ENCODE measurements around the gene VAV2.

VAV2 gene

DNA sequence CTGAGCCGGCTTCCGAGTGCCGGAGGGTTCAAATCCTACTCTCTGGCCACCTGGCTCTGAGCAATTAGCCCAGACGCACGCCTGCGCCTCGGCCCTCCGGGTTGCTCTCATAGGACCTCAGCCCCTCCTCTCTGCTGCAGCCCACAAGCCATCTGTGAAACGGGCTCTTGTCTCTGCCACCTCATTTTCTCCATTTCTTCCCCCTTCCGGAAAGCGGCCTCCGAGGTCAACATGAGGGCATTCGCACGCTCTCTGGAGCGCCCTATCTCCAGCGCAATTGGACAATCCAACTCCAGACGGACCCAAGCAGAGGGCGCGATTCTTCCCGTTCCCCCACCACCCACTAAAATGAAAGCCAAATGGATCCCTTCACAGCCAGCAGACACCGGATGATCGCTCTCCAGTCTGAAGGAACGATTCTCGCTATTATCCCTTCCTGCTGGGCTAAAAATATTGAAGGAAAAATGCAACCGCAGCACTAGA, 41.5 kb downstream of the VAV2 start:
- no peak for FAIRE-seq

DNA sequence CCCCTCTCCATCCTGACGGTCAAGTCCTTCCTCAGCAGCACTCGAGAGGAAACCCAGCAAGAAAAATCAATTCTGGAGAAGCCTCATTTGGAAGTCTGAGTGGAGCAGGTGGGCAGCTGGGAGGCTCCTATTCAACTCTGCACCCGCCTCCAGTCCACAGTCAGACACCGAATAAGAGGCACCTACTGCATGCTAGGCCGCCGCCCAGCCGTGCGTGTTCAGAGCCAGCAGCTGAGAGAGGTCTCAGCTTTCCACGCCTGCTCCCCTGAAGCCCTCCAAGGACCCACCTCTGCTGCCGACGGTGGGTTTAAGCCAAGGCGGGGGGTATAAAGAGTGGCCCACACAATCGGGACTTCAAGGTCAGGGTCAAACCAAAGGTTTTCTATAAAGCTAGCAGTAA, 41.9 kb downstream of the VAV2 start:
- no peak for FAIRE-seq

DNA sequence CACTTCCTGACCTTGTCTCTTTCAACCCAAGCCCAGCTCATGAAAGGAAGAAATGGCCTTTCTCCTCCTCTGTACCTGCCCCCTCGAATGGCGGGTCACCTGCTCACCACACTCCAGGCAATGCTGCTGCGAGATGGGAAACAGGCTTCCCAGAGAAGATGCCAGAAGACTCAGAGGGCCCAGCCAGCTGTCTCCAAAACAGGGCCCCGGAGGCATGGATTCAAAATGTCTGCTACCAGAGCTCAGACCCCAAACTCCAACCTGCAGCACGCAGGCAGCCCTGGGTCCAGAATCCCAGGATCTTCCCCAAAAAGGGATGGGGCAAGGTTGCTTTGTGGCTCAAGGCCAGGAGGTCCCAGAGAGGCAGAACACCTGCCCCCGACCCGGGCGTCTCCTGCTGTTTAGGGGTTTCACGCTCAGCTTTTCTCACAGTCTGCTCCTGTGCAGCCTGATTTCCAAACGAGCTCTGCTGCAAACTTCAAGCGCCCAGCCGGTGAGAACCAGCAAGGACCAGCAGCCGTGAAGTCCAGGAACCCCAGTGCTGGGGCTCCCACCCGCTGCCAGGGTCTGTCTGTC, 42.5 kb downstream of the VAV2 start:
- FAIRE-seq: no peak

DNA sequence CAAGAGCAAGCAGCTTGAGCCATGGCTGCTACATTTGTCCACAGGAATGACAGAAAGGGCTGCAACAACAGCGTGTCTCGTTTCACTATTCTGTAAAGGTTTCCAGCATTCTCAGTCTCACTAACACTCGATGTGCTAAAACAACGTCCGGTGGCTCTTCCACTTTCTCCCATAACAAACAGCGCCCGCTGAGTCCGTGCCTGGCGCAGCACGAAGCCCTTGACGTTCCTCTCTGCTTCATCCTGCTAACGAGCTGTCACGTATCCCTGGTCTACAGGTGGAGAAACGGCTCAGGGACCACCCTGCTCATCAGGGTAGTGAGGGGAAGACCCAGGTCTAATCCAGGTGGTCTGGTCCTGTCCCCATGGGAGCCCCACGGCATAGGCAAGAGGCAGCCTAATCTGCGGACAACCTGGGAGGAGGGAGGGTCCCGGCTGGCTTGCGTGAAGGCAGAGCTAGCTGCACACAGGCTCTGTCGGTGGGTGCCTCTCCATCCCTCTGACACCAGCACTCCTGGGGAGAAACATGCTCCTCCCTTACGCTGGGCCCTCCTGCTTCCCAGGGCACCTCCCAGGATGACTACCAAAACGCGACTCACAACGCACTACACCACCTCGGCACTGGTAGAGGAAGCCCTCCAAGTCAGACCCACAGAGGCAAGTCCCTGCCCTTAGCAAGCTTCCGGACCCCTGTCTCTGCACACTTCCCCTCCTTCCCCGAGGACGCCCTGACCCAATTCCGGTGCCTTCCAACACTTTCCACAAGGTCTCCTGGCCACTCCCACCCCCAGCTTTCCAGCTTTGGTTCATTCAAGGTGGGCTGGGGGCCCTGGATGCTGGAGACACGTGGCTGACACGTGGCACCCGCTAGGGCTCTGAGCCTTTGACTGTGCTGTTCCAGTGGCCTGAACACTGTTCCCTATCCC, 43.3 kb downstream of the VAV2 start:
- FAIRE-seq: no peak

DNA sequence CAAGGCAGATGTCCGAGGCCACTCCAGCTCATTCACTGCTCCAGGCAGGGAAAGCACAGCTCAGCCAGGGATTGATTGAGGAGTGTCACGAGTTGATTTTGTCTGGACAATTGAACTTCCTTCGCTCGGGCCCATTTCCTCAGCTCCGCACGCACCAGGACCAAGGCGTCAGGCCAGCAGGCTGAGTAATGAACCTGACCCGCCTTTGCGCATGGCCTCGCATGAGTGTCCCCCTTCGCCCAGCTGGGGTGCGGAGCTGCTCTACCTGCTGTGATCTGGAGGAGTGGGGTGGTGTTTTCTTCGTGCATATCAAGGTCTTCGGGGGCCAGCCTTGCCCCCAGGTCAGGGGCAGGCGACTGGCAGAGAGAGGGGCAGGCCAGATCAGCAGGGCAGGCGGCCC, 44.0 kb downstream of the VAV2 start:
- FAIRE-seq: no peak

DNA sequence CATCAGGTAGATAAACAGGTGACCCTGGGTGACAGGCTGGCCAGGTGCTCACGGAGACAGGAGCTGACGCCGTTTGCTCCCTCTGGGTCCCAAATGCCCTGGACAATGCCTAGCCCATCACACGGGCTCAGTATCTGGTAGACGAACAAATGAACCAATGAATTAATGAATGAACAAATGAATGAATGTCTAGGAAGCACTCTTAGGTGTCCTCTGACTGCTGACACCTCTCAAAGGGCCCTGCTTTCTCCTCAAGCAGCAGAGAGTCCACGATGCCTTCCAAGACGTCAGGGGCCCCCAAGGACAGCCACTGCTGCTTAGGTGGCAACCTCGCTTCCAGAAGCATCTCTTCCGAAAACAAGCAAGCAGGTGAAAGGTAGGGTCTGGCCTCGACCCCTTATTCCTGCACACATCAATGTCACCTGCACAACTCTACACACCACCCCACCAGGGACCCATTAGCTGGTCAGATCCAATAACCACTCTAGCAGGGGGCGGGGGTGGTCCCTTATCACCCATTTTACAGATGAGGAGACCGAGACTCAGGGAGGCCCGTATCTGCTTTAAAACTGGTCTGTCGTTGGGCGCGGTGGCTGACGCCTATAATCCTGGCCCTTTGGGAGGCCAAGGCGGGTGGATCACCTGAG, 45.2 kb downstream of the VAV2 start:
- FAIRE-seq: no peak

DNA sequence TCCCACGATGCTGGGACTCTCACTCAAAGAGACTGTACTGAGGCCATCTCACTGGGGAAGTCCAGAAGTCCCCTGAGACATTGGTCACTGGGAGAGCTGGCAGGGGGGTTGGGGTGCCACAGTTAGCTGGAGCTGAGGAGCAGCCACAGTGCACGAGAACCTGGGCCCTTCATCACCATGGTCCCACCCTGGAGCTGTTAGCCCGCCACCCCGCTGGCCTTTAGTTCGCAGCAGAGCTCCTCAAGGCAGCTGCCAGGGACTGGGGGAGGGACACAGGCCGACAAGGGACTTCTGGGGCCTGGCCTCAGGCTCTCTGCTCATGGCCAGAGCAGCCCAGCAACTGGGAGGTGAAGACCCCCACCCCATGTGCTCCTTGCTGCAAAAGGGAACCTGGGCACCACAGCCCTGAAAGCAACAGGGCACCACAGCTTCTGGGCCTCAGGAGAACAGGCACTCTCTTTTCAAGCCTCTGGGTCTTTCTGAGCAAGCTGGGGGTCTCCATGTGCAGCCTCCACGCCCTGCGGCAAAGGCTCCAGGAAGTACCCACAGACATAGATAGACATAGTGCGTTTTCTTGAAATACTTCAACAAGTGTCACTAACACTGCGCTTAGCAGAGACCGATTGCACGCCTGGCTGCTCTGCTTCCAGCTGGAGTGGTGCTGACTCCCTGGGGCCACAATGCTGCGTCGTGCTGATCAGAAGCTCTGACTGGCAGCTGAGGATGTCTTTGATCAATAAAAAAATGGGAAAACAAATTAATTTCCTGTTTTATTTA, 46.0 kb downstream of the VAV2 start:
- no peak for FAIRE-seq

DNA sequence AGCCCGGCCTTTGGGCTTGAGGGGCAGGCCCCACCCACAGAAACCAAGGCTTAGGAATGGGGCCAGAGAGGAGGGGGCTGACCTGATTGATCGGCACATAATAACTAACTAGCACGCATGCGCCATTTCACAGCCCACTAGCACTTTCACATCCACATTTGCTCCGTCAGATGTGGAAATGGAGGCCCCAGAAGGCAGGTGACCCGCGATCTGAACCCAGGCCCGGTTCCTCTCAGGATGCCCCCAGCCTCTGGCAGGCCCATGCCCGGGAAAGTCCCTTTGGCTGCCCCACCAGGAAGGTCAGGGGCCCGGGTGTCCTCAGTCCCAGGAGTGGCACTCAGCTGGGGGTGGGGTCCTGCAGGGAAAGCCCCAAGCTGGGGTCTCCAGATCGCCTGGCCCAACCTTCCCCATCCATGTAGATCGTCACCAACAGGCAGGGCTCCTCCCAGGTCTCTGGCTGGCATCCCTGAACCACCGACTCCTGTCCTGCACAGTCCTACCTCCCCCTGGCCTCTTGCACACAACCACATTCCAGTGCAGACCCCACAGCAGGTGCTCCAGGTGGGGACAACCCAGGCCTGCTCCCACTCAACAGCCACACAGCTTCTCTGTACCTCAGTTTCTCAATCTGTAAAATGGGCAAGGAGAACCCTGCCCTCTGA, 46.7 kb downstream of the VAV2 start:
- FAIRE-seq: no peak

DNA sequence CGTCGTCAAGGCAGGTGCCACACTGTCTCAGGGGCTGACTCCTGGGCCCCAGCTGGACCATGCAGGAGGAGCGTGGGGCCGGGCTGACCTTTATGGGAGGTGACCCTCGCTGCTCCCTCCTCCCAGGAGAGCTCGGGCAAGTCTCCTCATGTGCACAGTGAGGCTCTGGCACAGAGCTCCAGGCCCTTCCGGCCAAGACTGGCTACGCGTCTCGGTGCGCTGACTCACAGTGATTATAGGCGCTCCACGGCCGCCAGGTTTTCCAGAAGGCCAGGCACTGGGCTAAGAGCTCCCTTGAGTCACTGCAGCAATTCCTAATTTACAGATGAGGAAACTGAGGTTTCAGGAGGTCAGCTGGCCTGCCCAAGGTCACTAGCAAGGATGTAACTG, 47.4 kb downstream of the VAV2 start:
- FAIRE-seq: no peak

DNA sequence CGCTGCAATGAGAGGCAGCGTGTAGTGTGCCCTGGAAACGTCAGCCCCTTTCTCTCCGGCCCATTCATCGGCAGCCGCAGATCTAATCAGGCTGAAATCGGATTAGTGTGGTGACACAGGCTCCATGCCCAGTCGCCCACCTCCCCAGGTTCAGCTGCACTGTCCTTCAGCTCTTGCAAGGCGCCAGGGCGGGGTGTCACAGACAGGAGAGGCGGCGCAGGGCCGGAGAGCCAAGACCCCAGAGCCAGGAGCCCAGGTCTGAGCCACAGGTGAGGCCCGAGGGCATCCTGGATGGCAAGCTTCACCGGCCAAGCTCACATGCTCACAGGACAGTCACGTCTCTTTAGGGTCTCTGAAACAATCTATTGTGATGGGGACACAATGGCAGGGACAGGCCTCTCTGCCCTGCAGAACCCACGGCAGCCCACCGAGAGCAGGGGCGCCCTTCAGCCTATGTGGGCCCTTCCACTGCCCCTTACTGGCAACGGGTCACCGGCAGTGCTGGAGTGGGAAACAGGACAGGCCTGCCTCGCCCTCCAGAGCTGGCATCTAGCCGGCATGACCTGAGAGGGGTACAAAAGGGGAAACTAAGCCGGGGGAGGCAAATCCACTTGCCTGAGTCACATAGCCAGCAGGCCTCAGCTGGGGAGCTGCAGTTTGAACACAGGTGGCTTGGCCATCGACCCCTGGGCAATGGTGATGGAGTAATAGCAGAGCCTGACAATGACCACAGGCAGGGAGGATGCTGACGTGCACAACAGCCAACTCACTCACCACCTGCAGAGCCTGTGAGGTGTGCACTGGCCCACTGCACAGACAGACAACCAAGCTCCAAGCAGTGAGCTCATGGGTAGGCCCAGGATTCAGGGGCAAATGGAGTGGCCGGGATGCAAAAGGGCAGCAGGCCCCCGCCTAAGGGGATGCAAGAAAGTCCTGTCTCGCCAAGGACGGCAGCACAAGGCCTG, 48.1 kb downstream of the VAV2 start:
- FAIRE-seq: no peak

DNA sequence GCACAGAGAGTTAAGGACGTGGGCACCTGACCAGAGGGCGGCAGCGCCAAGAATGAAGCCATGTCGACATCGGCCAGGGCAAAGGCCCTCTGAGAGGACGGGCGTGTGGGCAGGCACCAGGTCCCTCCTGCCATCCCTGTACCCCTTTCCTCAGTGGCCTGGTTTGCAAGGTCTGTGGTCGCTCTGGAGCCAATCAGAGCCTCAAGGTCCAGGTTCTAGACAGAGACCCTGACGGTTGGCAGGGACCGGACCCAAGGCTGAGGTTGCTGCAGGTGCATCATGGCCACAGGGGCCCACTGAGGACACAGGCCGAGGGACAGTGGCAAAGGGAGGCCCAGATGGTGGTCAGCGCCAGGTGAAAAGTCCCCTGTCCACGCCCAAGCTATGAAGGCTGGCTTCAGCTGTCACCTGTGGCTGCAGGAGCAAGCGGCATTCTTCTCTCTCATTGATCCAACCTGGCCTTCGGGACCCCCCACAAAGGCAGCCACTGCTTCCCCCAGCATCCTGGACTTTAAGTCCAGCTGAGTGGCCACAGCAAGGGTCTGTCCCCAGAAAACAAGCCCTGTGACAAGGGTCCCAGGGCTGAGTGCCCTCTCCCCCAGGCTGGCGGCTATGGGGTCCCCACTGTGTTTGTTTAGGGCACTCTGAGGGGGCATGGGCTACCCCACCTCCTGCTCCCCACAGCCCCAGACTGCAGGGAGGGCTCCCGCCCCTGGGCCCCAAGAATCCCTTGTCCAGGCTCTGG, 48.9 kb downstream of the VAV2 start:
- no peak for FAIRE-seq

DNA sequence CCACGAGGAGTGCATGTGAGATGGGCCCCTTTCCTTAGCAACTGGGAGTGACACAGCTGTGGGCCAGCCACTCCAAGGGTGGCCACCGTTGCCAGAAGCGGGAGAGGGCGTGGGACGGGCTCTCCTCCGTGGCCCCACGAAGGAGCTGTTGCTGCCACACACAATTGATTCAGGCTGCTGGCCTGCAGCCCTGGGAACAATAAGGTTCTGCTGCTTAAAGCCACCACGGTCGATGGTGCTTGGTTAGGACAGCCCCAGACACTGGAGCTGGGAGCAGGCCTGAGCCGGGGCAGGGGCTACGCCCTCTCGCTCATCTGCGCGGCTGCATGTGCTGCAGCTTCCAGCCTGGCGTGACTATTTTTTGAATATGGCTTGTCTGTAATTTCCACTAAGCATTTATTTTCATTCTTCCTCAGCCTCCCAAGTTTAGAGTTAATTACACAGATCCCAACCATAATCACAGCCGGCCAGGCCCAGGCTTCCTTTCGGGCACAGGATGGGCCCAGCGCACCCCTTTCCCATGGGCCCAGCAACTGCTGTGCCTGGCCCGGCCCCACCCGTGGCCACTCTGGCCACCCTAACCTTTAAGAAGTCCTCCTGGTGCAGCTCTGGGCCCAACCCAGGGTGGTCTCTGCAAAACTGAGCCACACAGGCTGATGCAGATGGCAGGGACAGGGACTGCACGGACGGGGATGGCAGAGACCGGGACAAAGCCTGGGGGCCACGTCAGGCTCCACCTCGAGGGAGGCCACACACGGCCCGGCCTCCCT, 49.7 kb downstream of the VAV2 start:
- FAIRE-seq: no peak

DNA sequence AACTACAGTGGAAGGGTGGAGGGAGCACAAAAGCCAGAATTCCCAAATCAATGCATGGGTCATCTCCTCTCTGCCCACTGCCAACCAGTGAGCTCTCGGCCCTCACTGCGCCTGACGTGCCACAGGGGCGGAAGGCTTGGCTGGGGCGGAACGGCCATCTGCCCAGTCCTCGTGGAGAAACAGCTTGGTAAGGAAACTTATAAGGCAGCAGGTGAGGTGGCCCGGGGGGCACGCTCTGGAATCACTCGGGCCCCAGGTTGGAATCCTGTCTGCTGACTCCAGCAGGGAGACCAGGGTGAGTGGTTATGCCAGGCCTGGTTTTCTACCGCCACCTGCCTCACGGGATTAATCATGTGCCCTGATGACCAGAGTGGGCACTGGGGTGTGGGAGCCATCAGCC, 52.3 kb downstream of the VAV2 start:
- FAIRE-seq: no peak

DNA sequence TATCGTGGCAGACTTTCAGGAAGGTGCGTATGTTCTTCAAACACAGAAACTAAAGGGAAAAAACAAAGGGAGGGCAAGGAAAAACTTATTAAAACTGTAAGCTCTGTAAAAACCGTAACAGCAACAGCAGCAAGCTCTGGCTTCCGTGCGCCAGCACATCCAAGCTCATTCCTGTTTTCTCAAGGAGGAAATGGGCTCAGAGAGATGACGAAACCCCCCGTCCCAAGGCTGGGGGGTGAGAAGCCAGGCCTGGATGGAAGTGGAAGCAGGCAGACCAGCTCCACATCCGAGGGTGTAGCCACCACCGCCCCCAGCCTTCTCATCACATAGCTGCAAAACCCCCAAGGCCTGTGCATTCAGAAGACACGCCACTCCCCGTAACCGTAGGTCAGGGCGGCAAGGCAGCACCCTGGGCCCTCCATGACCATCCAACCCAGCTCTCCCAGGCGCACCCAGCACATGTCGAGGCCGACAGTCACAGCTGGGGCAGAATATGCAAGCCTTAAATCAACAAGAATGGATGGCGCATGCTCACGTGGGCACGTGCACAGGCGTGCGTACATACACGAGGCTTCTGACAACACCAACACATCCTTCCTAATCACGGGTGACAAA, 52.8 kb downstream of the VAV2 start:
- no peak for FAIRE-seq

DNA sequence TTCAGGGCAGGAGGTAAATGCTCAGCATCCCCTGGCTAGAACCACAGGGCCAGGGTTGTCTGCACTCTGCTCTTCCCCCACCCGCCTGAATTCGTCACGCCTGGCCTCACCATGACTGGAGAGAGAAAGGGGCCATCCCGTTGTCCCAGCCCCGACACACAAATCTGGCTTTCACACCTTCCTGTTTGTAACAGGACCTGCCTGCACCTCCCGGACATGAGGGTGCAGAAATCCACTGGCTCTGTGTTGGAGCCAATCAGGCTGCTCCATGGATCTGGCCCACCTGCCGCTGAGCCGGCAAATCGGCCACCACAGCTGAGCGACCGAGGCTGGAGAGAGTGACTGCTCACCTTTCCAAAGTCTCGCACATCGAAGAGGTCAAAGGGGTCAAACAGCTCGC, 53.4 kb downstream of the VAV2 start:
- FAIRE-seq: no peak

DNA sequence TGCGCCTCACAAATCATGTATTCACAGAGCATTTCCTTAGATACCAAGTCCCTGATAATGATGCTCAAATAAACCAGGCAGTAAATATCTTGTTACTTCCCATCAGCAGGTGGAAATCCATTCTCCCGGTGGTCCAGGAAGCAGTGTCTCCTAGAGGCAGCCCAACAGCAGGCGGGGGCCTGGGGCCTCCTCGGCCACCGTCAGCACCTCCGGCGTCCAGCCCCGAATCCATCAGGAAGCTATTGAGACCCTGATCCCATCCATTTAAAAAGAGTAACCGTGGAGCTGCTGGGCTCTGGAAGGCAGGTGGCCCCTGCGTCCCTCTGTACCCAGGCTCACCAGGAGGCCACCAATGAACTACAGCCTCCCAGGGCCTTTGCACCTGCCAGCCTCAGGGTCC, 54.0 kb downstream of the VAV2 start:
- FAIRE-seq: no peak

DNA sequence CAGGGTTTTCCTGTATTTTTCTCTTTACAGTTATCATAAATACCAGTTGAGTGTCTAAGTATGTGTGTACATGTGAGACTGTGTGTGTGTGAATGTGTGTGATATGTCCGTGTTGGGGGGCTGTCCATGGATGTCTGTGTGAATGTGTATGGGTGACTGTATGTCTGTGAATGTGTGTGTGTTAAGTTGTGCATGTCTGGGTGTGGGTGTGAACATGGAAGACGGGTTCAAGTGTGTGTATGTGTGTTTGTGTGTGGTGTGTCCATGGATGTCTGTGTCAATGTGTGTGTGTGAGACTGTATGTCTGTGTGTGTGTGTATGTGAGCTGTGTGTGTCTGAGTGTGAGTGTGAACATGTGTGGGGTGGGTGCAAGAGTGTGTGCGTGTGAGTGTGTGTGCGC, 55.0 kb downstream of the VAV2 start:
- no peak for FAIRE-seq

DNA sequence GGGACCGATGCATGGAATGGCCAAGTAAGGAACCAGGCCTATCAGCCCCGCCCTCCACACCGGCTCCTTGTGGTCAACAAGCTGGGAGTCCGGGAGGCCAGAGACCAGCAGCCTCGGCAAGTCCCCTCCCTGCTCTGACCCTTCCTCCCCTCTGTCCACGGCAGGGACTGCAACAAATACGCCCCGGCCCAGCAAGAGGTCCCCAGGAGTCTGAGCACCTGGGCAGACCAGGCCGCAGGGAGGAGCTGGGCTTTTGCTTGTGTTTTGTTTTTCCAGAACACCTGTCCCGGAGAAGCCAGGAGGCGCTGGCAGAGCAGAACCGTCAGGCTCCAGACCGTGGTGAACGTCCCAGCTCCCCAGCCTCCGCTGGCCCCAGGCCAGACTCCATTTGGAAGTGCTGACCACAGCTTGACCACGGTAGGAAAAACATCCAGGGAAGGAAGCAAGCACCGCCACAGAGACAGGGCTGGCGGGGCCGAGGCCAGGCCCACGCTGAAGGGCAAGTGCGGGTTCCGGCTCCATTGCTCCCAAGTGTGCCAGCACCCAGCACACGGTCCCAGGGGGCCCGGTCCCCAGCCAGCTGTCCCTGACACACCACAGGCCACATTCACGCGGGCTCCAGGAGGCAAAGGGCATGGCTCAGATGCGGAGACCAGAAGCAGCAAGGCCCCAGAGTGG, 56.7 kb downstream of the VAV2 start:
- no peak for FAIRE-seq
